ENCODE measurements around the gene BPIFA3.
A peak's percentile ranks its signal among the peaks of the same experiment; 100 is the strongest.

BPIFA3 gene

DNA sequence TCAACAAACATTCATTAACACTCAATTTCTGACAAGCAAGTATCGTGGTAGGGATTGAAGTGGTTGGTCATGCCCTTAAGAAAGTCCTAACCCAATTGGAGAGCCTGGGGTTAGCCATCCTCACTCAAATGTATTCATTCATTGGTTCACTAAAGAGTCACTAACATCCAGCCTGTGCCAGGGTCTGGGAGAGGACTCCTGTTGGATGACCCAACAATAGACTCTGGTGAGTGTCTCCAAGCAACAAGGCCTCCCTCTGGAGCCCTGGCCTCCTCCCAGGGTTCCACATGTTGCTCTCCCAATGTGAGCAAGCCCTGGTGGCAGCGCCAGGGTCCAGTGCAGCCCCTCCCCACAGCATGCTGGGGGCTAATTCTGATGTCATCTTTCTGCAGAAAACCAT lies at the start of gene BPIFA3:
TSS of gene BPIFA3 (plus strand) at position 301 of the 400 bp plus-strand sequence. CDS start 185 bp downstream, outside the sequence.
- no peak for DNase-seq (ENCODE audit: extremely low read depth, low read depth)
- TF ChIP-seq, protein P1, sequence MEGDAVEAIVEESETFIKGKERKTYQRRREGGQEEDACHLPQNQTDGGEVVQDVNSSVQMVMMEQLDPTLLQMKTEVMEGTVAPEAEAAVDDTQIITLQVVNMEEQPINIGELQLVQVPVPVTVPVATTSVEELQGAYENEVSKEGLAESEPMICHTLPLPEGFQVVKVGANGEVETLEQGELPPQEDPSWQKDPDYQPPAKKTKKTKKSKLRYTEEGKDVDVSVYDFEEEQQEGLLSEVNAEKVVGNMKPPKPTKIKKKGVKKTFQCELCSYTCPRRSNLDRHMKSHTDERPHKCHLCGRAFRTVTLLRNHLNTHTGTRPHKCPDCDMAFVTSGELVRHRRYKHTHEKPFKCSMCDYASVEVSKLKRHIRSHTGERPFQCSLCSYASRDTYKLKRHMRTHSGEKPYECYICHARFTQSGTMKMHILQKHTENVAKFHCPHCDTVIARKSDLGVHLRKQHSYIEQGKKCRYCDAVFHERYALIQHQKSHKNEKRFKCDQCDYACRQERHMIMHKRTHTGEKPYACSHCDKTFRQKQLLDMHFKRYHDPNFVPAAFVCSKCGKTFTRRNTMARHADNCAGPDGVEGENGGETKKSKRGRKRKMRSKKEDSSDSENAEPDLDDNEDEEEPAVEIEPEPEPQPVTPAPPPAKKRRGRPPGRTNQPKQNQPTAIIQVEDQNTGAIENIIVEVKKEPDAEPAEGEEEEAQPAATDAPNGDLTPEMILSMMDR (IDR thresholded peaks at IDR 0.05; ENCODE audit: low read depth, low read length, missing control alignments), result no peak
- no peak within 1 kb of the TSS for H3K4me3 ChIP-seq (replicated peaks; ENCODE audit: low read depth, low read length)

DNA sequence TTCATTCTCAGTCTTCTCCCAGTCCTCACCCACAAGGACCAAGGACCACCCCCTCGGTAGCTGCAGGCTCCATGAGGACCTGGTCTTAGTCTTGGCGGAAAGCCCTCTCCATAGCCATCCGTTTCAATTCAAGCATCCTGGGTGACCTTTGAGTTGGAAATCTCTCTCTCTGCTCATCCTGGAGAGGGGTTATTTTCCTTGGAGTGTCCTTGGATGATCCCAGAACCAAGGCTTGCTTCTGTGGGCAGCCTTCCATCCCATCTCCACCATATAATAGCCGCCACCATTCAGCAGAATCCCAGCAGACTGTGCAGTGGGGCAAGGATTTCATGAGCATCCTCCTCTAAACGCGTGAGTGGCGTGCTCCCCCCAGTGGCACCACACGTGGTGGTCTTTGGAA lies 49.3 kb upstream of the BPIFA3 start, which contains the start of gene BPIFA2:
TSS of gene BPIFA2 (plus strand) at position 301 of the 400 bp plus-strand sequence. CDS start 987 bp downstream, outside the sequence.
- TF ChIP-seq, protein P1 (IDR thresholded peaks at IDR 0.05; ENCODE audit: low read depth, low read length, missing control alignments), result no peak
- DNase-seq (ENCODE audit: extremely low read depth, low read depth), result no peak
- H3K4me3 ChIP-seq (replicated peaks; ENCODE audit: low read depth, low read length), result no peak within 1 kb of the TSS

DNA sequence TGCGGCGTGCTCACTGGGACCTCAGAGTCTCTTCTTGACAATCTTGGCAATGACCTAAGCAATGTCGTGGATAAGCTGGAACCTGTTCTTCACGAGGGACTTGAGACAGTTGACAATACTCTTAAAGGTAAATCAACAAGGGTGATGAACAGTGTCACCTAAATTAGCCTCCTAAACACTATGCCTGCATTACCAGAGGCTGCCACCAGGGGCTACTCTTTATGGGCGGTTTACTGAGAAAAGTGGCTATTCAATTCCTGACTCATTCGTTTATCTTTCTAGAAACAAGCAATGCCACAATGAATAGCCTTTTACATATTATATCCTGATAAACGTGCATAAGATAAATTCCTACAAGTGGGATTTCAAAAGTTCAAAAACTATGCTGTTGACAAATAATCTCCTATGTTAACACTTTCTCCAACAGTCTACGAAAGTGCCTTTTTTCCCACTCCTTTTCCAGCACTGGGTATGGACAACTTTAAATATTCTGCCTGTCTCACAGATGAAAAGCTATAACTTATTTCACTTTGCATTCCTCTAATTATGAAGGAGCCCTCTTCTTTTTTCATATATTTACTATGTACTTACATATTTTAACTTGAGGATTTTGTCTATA lies 47.9 kb upstream of the BPIFA3 start:
- peak; percentile 4 for DNase-seq (ENCODE audit: extremely low read depth, low read depth)
- TF ChIP-seq, protein P1 (IDR thresholded peaks at IDR 0.05; ENCODE audit: low read depth, low read length, missing control alignments), result peak; percentile 72
- H3K4me3 ChIP-seq (replicated peaks; ENCODE audit: low read depth, low read length), result no peak overlapping the region

GRCh38 chr20:33172781-33173180 lies 44.4 kb upstream of the BPIFA3 start:
- H3K4me3 ChIP-seq (replicated peaks; ENCODE audit: low read depth, low read length), result no peak overlapping the region
- TF ChIP-seq, protein P1 (IDR thresholded peaks at IDR 0.05; ENCODE audit: low read depth, low read length, missing control alignments), result no peak
- DNase-seq (ENCODE audit: extremely low read depth, low read depth), result no peak

DNA sequence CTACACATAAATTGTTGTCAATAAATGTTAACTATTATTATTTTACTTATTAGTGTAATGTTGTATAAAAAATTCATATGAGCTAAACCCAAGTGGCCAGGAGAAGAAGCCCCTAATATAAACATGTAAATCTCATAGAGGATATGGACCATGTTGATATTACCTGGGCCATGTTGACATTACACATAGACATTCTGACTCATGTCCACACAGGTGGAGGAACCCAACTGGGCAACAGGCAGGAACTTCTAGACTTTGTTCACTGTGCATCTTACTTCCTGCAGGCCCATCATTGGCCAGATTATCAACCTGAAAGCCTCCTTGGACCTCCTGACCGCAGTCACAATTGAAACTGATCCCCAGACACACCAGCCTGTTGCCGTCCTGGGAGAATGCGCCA lies 42.0 kb upstream of the BPIFA3 start:
- DNase-seq (ENCODE audit: extremely low read depth, low read depth), result no peak
- TF ChIP-seq, protein P1 (IDR thresholded peaks at IDR 0.05; ENCODE audit: low read depth, low read length, missing control alignments), result no peak
- no peak overlapping the region for H3K4me3 ChIP-seq (replicated peaks; ENCODE audit: low read depth, low read length)

DNA sequence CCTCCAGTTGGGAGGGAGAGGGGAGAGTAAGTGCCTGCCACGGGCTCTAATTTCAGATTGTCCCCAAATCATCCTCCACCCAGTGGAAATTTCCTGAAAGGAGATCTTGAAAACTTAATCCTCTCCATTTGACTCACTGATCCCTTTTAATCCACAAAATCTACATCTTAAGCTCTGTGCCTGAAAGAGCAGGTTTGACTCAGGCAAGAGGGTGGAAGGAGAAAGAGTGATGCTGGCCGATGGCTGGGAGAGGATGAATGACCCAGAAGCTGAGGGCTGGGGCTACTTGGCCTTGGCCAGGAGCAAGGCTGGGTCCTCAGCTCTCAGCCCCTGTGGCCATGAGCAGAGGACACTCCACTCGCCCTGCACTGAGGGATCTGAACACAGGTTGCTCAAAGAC lies 41.1 kb upstream of the BPIFA3 start:
- H3K4me3 ChIP-seq (replicated peaks; ENCODE audit: low read depth, low read length), result no peak overlapping the region
- TF ChIP-seq, protein P1 (IDR thresholded peaks at IDR 0.05; ENCODE audit: low read depth, low read length, missing control alignments), result no peak
- no peak for DNase-seq (ENCODE audit: extremely low read depth, low read depth)

DNA sequence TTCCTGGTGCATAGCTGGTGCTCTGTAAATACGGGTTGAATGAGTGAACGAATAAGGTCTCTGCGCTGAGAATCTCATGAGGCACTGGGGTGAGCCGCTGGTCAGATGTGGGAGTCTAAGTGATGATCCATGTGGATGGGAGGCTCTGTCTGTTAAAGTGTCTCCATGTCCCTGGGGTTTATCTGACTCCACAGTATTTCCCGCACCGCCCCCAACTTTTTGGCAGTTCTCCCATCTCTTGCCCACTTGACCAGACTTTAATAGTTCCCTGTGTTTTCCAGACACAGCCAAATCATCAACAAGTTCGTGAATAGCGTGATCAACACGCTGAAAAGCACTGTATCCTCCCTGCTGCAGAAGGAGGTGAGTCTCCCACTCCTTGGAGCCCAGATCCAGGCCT lies 39.3 kb upstream of the BPIFA3 start:
- TF ChIP-seq, protein P1 (IDR thresholded peaks at IDR 0.05; ENCODE audit: low read depth, low read length, missing control alignments), result no peak
- no peak overlapping the region for H3K4me3 ChIP-seq (replicated peaks; ENCODE audit: low read depth, low read length)
- DNase-seq (ENCODE audit: extremely low read depth, low read depth), result no peak

Measured in HFF-Myc (cell line).